ENCODE measurements around the gene GRAMD4.

DNA sequence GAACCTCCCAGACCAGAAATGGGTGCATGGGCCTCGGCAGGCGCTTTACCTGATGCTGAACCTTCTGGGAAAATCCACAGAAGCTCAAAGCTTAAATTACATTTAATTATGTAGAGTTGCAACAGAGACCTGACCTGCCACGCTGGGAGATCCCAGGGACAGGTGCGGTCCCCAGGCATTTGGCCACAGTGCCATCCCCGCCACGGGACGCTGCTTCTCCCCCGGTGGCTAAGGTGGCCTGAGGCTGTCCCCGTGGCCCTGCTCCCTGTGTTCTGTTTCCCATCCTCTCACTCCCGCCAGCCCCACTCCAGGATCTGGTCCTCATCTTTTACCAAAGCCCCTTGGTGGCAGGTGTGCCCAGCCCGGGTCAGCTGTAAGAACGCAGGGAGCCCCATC, 39.6 kb downstream of the GRAMD4 start:
- TF ChIP-seq EP300 (IDR thresholded peaks at IDR 0.05; ENCODE audit: borderline replicate concordance in 1 of 2, control insufficient read depth in 1 of 2, low read depth in 2 of 2, low read length in 2 of 2) (no peak), SRF (IDR thresholded peaks at IDR 0.05; ENCODE audit: low read depth in 2 of 2, low read length in 2 of 2) (no peak), TCF7 (IDR thresholded peaks at IDR 0.05; ENCODE audit: borderline replicate concordance) (no peak), CREM (IDR thresholded peaks at IDR 0.05; ENCODE audit: low read depth) (no peak), POLR2A (IDR thresholded peaks at IDR 0.05; ENCODE audit: low read depth, low read length) (no peak)
- TF ChIP-seq, protein P1, sequence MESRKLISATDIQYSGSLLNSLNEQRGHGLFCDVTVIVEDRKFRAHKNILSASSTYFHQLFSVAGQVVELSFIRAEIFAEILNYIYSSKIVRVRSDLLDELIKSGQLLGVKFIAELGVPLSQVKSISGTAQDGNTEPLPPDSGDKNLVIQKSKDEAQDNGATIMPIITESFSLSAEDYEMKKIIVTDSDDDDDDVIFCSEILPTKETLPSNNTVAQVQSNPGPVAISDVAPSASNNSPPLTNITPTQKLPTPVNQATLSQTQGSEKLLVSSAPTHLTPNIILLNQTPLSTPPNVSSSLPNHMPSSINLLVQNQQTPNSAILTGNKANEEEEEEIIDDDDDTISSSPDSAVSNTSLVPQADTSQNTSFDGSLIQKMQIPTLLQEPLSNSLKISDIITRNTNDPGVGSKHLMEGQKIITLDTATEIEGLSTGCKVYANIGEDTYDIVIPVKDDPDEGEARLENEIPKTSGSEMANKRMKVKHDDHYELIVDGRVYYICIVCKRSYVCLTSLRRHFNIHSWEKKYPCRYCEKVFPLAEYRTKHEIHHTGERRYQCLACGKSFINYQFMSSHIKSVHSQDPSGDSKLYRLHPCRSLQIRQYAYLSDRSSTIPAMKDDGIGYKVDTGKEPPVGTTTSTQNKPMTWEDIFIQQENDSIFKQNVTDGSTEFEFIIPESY (IDR thresholded peaks at IDR 0.05): no peak
- TF ChIP-seq, protein P2, sequence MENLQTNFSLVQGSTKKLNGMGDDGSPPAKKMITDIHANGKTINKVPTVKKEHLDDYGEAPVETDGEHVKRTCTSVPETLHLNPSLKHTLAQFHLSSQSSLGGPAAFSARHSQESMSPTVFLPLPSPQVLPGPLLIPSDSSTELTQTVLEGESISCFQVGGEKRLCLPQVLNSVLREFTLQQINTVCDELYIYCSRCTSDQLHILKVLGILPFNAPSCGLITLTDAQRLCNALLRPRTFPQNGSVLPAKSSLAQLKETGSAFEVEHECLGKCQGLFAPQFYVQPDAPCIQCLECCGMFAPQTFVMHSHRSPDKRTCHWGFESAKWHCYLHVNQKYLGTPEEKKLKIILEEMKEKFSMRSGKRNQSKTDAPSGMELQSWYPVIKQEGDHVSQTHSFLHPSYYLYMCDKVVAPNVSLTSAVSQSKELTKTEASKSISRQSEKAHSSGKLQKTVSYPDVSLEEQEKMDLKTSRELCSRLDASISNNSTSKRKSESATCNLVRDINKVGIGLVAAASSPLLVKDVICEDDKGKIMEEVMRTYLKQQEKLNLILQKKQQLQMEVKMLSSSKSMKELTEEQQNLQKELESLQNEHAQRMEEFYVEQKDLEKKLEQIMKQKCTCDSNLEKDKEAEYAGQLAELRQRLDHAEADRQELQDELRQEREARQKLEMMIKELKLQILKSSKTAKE (IDR thresholded peaks at IDR 0.05; ENCODE audit: low read depth, poor library complexity, severe bottlenecking): no peak
